DND-41 (cell line): ENCODE results near the gene ARFIP1.

Experiments
- ATAC-seq: fragments of 200-7000 bp; cut with Tn5 transposase; 3 replicates; pipeline ENCODE4 v1.9.1; 2021; ENCODE audit warnings: low read depth; ENCODE audit not compliant: insufficient read depth
- DNase-seq: peaks from one replicate; pipeline ENCODE4 v3.0.0-alpha.2; 2020
- H2AFZ ChIP-seq: 2 replicates; pipeline ENCODE4 v1.6.0; 2012; ENCODE audit warnings: low read depth, low read length
- H3K27ac ChIP-seq: 2 replicates; pipeline ENCODE4 v1.5.1; 2012; ENCODE audit warnings: low read length, inconsistent platforms
- H3K27me3 ChIP-seq: fragments of 200-600 bp; sonication (generic); 2 replicates; pipeline ENCODE4 v1.6.0; 2012; ENCODE audit warnings: low read length, mild to moderate bottlenecking, inconsistent platforms; ENCODE audit not compliant: insufficient read depth, poor library complexity
- H3K36me3 ChIP-seq: 2 replicates; pipeline ENCODE4 v1.5.1; 2012; ENCODE audit warnings: low read length, inconsistent platforms; ENCODE audit not compliant: insufficient read depth
- H3K4me1 ChIP-seq: 2 replicates; pipeline ENCODE4 v1.5.1; 2012; ENCODE audit warnings: mild to moderate bottlenecking, low read length; ENCODE audit not compliant: insufficient read depth
- H3K4me2 ChIP-seq: 2 replicates; pipeline ENCODE4 v1.6.0; 2012; ENCODE audit warnings: mild to moderate bottlenecking, moderate library complexity, low read length, inconsistent platforms; ENCODE audit not compliant: insufficient read depth
- H3K4me3 ChIP-seq, 2 experiments: fragments of 200-600 bp in 1 of 2; shearing (Covaris generic) in 1 of 2; 2 replicates each; pipeline ENCODE4 v1.5.1; 2012 to 2016; ENCODE audit warnings: inconsistent platforms in 2 of 2, low read length in 2 of 2, mild to moderate bottlenecking in 2 of 2, low read depth in 1 of 2, moderate library complexity in 1 of 2
- H3K79me2 ChIP-seq: 2 replicates; pipeline ENCODE4 v1.6.0; 2012; ENCODE audit warnings: low read length, inconsistent platforms; ENCODE audit not compliant: insufficient read depth
- H3K9ac ChIP-seq: 2 replicates; pipeline ENCODE4 v1.6.0; 2012; ENCODE audit warnings: low read depth, mild to moderate bottlenecking, inconsistent platforms, low read length, moderate library complexity
- H3K9me3 ChIP-seq: 2 replicates; pipeline ENCODE4 v1.5.1; 2012; ENCODE audit warnings: low read length, moderate library complexity, mild to moderate bottlenecking, inconsistent platforms; ENCODE audit not compliant: insufficient read depth, severe bottlenecking
- H4K20me1 ChIP-seq: 2 replicates; pipeline ENCODE4 v1.6.0; 2012; ENCODE audit warnings: low read length; ENCODE audit not compliant: insufficient read depth
- CTCF ChIP-seq: IDR thresholded peaks from 2 replicates; pipeline ENCODE4 v1.5.1; 2012; ENCODE audit warnings: borderline replicate concordance, low read length, moderate library complexity, mild to moderate bottlenecking; ENCODE audit not compliant: poor library complexity, severe bottlenecking; ENCODE audit errors: extremely low read depth
- EZH2 ChIP-seq: IDR thresholded peaks from 3 replicates; pipeline ENCODE4 v1.6.1; 2012; ENCODE audit warnings: borderline replicate concordance, low read depth, mild to moderate bottlenecking, moderate library complexity, low read length, inconsistent platforms; ENCODE audit not compliant: severe bottlenecking

Gene ARFIP1

GRCh38 chr4:152961014-152961772, 181.4 kb downstream of the ARFIP1 start:
- no peak overlapping the region for H3K9ac ChIP-seq
- no peak overlapping the region for H3K4me3 ChIP-seq
- H3K36me3 ChIP-seq = no peaks in the 10 kb centered on the region
- no peak overlapping the region for H3K4me2 ChIP-seq
- H3K79me2 ChIP-seq = no peaks in the 10 kb centered on the region
- no peak overlapping the region for H3K27ac ChIP-seq
- no peak overlapping the region for H2AFZ ChIP-seq
- no peak for TF ChIP-seq CTCF
- TF ChIP-seq EZH2 = no peak
- ATAC-seq = no peak
- no peaks in the 10 kb centered on the region for H3K9me3 ChIP-seq
- no peak for DNase-seq
- peaks cover 3% of the 10 kb centered on the region for H3K27me3 ChIP-seq
- H4K20me1 ChIP-seq = no peaks in the 10 kb centered on the region
- H3K4me1 ChIP-seq = no peaks in the 10 kb centered on the region

DNA sequence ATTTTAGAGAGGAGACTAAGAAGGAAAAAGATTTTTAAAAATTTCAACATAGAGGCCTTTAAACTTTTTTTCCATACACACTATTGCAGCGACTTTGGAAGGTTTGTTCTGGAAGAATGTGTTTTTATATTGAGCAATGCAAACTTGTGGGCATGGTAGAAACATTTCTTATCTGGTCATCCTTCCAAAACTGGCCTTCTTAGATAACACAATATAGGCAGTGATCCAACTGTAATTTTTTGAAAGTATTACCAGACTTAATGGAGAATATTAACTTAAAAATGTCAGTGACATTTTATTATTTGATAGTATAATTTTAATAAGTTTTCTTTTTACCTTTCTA, 182.0 kb downstream of the ARFIP1 start:
- DNase-seq (no peak), ATAC-seq (no peak)
- Histone ChIP-seq H3K9ac (no peak overlapping the region), H3K9me3 (no peaks in the 10 kb centered on the region), H3K27ac (no peak overlapping the region), H3K4me3 (no peak overlapping the region), H3K4me2 (no peak overlapping the region), H3K27me3 (peaks cover 3% of the 10 kb centered on the region), H4K20me1 (no peaks in the 10 kb centered on the region), H3K4me1 (no peaks in the 10 kb centered on the region), H3K79me2 (no peaks in the 10 kb centered on the region), H3K36me3 (no peaks in the 10 kb centered on the region), H2AFZ (no peak overlapping the region)
- no peak for TF ChIP-seq EZH2
- TF ChIP-seq CTCF = no peak
